Activated CD4-positive, alpha-beta T cell treated with anti-CD3 and anti-CD28 coated beads, Interleukin-2, amount 10 ng/mL, durations not matched to agents 7 days and 5 days (primary cell): ENCODE results near the gene CHID1. TPM values are rescaled to one million over a fixed set of nuclear protein-coding genes. Genes with fewer than 3 reads are reported as not detected.

Source experiments
- CTCF ChIA-PET: fragments of 350-600 bp; sonication (Branson Sonifier 250); formaldehyde crosslinking; loops from one replicate; lab custom pipeline; 2021; ENCODE audit warnings: antibody characterized with exemption; lab: Charles Lee
- POLR2A ChIA-PET: fragments of 350-600 bp; sonication (Branson Sonifier 250); formaldehyde crosslinking; loops from one replicate; lab custom pipeline; 2021; ENCODE audit warnings: antibody characterized with exemption; lab: Charles Lee
- DNase-seq: peaks from one replicate; pipeline ENCODE4 v3.0.0-alpha.2; 2020
- H3K27ac Mint-ChIP-seq: one replicate; pipeline ENCODE4 v1.8.0; 2021; ENCODE audit warnings: mild to moderate bottlenecking, moderate library complexity, mixed read lengths
- H3K27me3 Mint-ChIP-seq: one replicate; pipeline ENCODE4 v1.8.0; 2021; ENCODE audit warnings: mixed read lengths
- H3K36me3 Mint-ChIP-seq: one replicate; pipeline ENCODE4 v1.8.0; 2021; ENCODE audit warnings: low read depth, mixed read lengths
- H3K4me1 Mint-ChIP-seq: one replicate; pipeline ENCODE4 v1.8.0; 2021; ENCODE audit warnings: mixed read lengths
- H3K4me3 Mint-ChIP-seq: one replicate; pipeline ENCODE4 v1.8.0; 2021; ENCODE audit warnings: mild to moderate bottlenecking, moderate library complexity, mixed read lengths
- H3K9me3 Mint-ChIP-seq: one replicate; pipeline ENCODE4 v1.8.0; 2021; ENCODE audit warnings: mixed read lengths
- total RNA-seq, 2 experiments: library from RNA; stranded (reverse); gene quantifications; one replicate each; pipeline ENCODE4 v1.2.3, GENCODE V29; 2021

Gene CHID1
- total RNA-seq, 2 experiments from 2014 or later, result 42.6 to 45.5 TPM

DNA sequence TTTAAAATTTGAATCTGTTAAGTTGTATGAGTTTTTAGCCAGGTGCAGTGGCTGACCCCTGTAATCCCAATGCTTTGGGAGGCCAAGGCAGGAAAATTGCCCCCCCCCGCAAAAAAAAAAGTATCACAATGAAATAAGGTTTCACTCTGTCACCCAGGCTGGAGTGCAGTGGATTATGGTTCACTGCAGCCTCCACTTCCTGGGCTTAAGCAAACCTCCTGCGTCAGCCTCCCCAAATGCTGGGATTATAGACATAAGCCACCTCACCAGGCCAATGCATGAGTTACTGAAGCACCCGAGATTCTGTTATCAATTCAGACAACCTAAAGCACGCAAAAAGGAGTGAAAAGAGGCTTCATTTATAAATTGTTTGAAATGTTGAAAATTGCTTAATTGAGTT lies 2.4 kb upstream of the CHID1 start:
- H3K27ac Mint-ChIP-seq, result no peak overlapping the region
- H3K9me3 Mint-ChIP-seq, result no peaks in the 10 kb centered on the region
- H3K4me1 Mint-ChIP-seq, result peaks cover 22% of the 10 kb centered on the region
- no peaks in the 10 kb centered on the region for H3K27me3 Mint-ChIP-seq
- no peaks in the 10 kb centered on the region for H3K36me3 Mint-ChIP-seq
- POLR2A ChIA-PET, result no interaction called here
- H3K4me3 Mint-ChIP-seq, result no peak overlapping the region
- CTCF ChIA-PET, result interaction anchor here (0.9 to 1.6 kb wide), 3 partner anchors 12 to 70 kb away, joined by 3 read pairs; partner anchors contain the start of genes AP2A2 and TSPAN4
- DNase-seq, result no peak

DNA sequence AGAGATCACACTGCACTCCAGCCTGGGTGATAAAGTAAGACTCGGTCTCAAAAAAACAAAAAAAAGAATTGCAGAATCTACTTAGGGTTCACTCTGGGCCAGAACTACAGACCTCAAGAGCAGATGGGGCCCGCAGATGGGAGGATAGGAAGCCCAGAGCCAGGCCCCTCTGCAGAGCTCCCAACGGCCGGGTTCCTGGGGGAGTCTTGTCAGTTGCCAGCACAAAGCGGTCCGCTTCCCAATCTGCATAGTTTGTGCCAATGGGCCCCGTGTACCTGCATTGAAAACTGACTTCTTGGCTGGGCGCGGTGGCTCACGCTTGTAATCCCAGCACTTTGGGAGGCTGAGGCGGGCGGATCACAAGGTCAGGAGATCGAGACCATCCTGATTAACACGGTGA lies 1.7 kb upstream of the CHID1 start:
- no peaks in the 10 kb centered on the region for H3K36me3 Mint-ChIP-seq
- ChIA-PET CTCF (interaction anchor here (0.9 to 1.6 kb wide), 4 partner anchors 10 to 69 kb away, joined by 3 to 6 read pairs (median 3); partner anchors contain the start of genes AP2A2 and TSPAN4), POLR2A (no interaction called here)
- no peak for DNase-seq
- no peaks in the 10 kb centered on the region for H3K9me3 Mint-ChIP-seq
- H3K27ac Mint-ChIP-seq, result peak overlapping the region; percentile 87
- peaks cover 24% of the 10 kb centered on the region for H3K4me1 Mint-ChIP-seq
- H3K4me3 Mint-ChIP-seq, result peak overlapping the region; percentile 82
- no peaks in the 10 kb centered on the region for H3K27me3 Mint-ChIP-seq

GRCh38 chr11:911890-912219 lies 1.2 kb upstream of the CHID1 start:
- H3K4me3 Mint-ChIP-seq, result peak overlapping the region; percentile 82
- no peaks in the 10 kb centered on the region for H3K36me3 Mint-ChIP-seq
- ChIA-PET POLR2A (no interaction called here), CTCF (interaction anchor here (1.4 to 3.0 kb wide), 3 partner anchors 10 to 69 kb away, joined by 3 to 13 read pairs (median 6); partner anchors contain the start of gene TSPAN4)
- DNase-seq, result no peak
- H3K27me3 Mint-ChIP-seq, result no peaks in the 10 kb centered on the region
- H3K4me1 Mint-ChIP-seq, result peaks cover 24% of the 10 kb centered on the region
- no peaks in the 10 kb centered on the region for H3K9me3 Mint-ChIP-seq
- peak overlapping the region; percentile 87 for H3K27ac Mint-ChIP-seq

DNA sequence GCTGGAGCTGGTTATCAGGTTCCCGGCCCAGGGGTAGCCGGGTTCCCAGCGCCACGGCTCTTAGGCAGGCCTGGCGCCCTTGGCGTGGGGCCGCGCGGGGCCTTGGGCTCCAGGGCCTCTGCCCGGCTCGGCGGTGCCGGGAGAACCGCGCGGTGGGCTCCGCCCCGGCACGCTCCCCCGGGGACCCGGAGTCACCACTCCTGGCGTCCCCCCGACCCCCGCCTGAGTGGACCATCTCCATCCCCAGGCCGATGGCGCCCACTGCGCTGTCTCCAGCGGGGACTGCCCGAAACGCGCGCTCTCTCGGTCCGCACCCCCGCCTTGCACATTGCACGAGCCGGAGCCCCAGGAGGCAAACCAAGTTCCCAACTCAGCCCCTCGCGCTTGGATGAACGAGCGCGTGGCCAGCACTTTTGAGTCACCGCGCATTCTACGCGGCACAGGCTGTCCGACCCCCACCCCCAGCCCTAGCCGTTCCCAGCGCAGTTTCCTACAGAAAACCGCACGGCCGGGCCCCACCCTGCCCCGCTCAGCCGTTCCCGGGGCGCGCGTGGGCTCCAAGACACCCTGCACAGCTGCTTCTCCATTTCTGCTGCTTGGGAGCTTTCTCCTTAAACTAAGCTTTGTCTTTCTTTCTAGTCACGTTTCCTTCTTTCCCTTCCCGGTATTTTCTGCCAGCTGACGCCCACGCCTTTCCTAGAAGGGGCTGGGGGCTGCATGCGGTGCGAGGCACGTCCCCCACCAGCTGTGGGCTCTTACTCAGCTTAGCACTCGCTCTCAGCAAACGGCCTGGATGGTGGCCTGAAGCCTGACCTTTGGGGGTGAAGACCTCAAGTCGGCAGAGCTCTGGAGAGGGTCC lies 650 bp upstream of the CHID1 start:
- no peaks in the 10 kb centered on the region for H3K9me3 Mint-ChIP-seq
- peak; percentile 33 for DNase-seq
- peaks cover 24% of the 10 kb centered on the region for H3K4me1 Mint-ChIP-seq
- no peaks in the 10 kb centered on the region for H3K27me3 Mint-ChIP-seq
- POLR2A ChIA-PET, result no interaction called here
- no peaks in the 10 kb centered on the region for H3K36me3 Mint-ChIP-seq
- CTCF ChIA-PET, result interaction anchor here (0.9 to 3.0 kb wide), 4 partner anchors 11 to 68 kb away, joined by 3 to 13 read pairs (median 5); partner anchors contain the start of gene TSPAN4
- peak overlapping the region; percentile 82 for H3K4me3 Mint-ChIP-seq
- peak overlapping the region; percentile 87 for H3K27ac Mint-ChIP-seq

DNA sequence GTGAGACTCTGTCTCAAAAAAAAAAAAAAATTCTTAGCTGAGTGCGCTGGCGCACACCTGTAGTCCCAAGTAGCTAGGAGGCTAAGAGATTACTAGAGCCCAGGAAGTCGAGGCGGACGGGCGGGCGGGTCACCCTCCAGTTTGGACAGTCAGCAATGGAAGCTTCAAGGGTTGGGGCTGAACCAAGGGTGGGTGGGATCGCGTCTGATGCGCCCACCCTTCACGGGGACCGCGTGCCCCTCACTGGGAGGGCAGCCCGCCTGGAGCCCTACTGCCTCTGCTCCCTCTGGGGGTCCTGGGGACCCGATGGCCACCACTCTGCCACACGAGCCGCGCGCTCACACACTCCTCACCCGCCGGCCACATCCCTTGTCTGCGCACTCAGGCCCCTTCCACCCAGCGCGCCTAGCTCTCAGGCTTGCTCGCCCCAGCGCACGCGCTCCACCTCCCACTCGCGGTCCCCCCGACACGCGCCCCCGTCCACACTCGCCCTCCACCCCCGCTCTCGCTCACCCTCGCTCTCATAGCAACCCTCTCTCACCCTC lies 494 bp downstream of the CHID1 start:
- CTCF ChIA-PET, result interaction anchor here (0.6 to 3.0 kb wide), 3 partner anchors 14 to 141 kb away, joined by 3 to 13 read pairs (median 4); no protein-coding TSS in a partner anchor
- POLR2A ChIA-PET, result no interaction called here
- DNase-seq, result no peak

GRCh38 chr11:909406-909805 lies 1.2 kb downstream of the CHID1 start:
- Mint-ChIP-seq H3K4me3 (peak overlapping the region; percentile 88), H3K27ac (peak overlapping the region; percentile 41), H3K27me3 (no peaks in the 10 kb centered on the region), H3K9me3 (no peaks in the 10 kb centered on the region), H3K4me1 (peaks cover 24% of the 10 kb centered on the region), H3K36me3 (no peaks in the 10 kb centered on the region)
- POLR2A ChIA-PET, result no interaction called here
- no peak for DNase-seq
- CTCF ChIA-PET, result interaction anchor here (0.6 to 3.0 kb wide), 2 partner anchors 15 to 141 kb away, joined by 3 to 13 read pairs; no protein-coding TSS in a partner anchor

More for the DNA sequence above, 494 bp downstream of the CHID1 start:
- Mint-ChIP-seq H3K4me1 (peaks cover 24% of the 10 kb centered on the region), H3K9me3 (no peaks in the 10 kb centered on the region), H3K4me3 (peak overlapping the region; percentile 88), H3K36me3 (no peaks in the 10 kb centered on the region), H3K27ac (peak overlapping the region; percentile 83), H3K27me3 (no peaks in the 10 kb centered on the region)

GRCh38 chr11:908273-908672 lies 2.3 kb downstream of the CHID1 start:
- ChIA-PET POLR2A (no interaction called here), CTCF (no interaction called here)
- H3K9me3 Mint-ChIP-seq, result no peaks in the 10 kb centered on the region
- no peak overlapping the region for H3K27ac Mint-ChIP-seq
- peaks cover 7% of the 10 kb centered on the region for H3K36me3 Mint-ChIP-seq
- no peaks in the 10 kb centered on the region for H3K27me3 Mint-ChIP-seq
- H3K4me3 Mint-ChIP-seq, result no peak overlapping the region
- DNase-seq, result no peak
- H3K4me1 Mint-ChIP-seq, result peaks cover 24% of the 10 kb centered on the region

DNA sequence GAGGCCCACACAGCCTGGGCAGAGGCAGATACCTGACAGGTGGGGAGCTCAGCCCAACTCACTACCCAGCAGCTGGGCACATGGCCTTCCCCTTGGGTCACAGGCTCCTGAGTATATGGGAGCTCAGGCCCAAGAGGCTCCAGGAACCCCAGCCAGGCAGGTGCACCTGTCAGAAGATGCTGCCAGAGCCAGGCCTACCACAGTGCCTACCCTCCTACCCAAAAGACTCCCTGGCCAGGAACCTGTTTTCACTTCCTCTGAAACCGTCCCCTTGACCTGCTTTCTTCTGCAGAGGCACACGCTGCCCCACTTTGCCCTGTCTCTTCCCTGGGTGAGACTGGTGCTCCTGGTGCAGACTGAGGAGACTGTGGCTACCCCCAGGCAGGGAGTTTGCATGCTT lies 2.9 kb downstream of the CHID1 start:
- ChIA-PET POLR2A (no interaction called here), CTCF (interaction anchor here (0.6 kb wide), 1 partner anchor 14 kb away, joined by 6 read pairs; no protein-coding TSS in a partner anchor)
- peaks cover 24% of the 10 kb centered on the region for H3K4me1 Mint-ChIP-seq
- H3K36me3 Mint-ChIP-seq, result peaks cover 7% of the 10 kb centered on the region
- no peak for DNase-seq
- H3K4me3 Mint-ChIP-seq, result no peak overlapping the region
- no peaks in the 10 kb centered on the region for H3K9me3 Mint-ChIP-seq
- no peaks in the 10 kb centered on the region for H3K27me3 Mint-ChIP-seq
- H3K27ac Mint-ChIP-seq, result no peak overlapping the region

- DNase-seq, result no peak
- Mint-ChIP-seq H3K27me3 (no peaks in the 10 kb centered on the region), H3K4me1 (peaks cover 19% of the 10 kb centered on the region), H3K27ac (no peak overlapping the region), H3K9me3 (no peaks in the 10 kb centered on the region), H3K36me3 (peaks cover 12% of the 10 kb centered on the region), H3K4me3 (no peak overlapping the region)
- CTCF ChIA-PET, result interaction anchor here (1.0 to 1.3 kb wide), 2 partner anchors 19 to 110 kb away, joined by 3 read pairs; no protein-coding TSS in a partner anchor
- POLR2A ChIA-PET, result no interaction called here
Measured at GRCh38 chr11:905952-906351, 4.7 kb downstream of the CHID1 start.

- Mint-ChIP-seq H3K4me1 (peaks cover 11% of the 10 kb centered on the region), H3K27ac (no peak overlapping the region), H3K4me3 (no peak overlapping the region), H3K36me3 (peaks cover 15% of the 10 kb centered on the region), H3K27me3 (no peaks in the 10 kb centered on the region), H3K9me3 (no peaks in the 10 kb centered on the region)
- ChIA-PET CTCF (no interaction called here), POLR2A (no interaction called here)
- no peak for DNase-seq
Measured at GRCh38 chr11:904380-904779, 6.2 kb downstream of the CHID1 start.

GRCh38 chr11:901452-902061 lies 9.1 kb downstream of the CHID1 start:
- no peak overlapping the region for H3K4me3 Mint-ChIP-seq
- H3K27ac Mint-ChIP-seq, result no peak overlapping the region
- no peaks in the 10 kb centered on the region for H3K27me3 Mint-ChIP-seq
- H3K4me1 Mint-ChIP-seq, result no peaks in the 10 kb centered on the region
- DNase-seq, result no peak
- CTCF ChIA-PET, result interaction anchor here (1.4 kb wide), 1 partner anchor 17 kb away, joined by 3 read pairs; no protein-coding TSS in a partner anchor
- peaks cover 15% of the 10 kb centered on the region for H3K36me3 Mint-ChIP-seq
- H3K9me3 Mint-ChIP-seq, result no peaks in the 10 kb centered on the region
- POLR2A ChIA-PET, result no interaction called here

GRCh38 chr11:900545-900944 lies 10.1 kb downstream of the CHID1 start:
- H3K9me3 Mint-ChIP-seq, result no peaks in the 10 kb centered on the region
- no peak overlapping the region for H3K27ac Mint-ChIP-seq
- no peaks in the 10 kb centered on the region for H3K27me3 Mint-ChIP-seq
- peaks cover 15% of the 10 kb centered on the region for H3K36me3 Mint-ChIP-seq
- H3K4me3 Mint-ChIP-seq, result no peak overlapping the region
- ChIA-PET CTCF (interaction anchor here (1.4 kb wide), 1 partner anchor 16 kb away, joined by 3 read pairs; no protein-coding TSS in a partner anchor), POLR2A (no interaction called here)
- H3K4me1 Mint-ChIP-seq, result no peaks in the 10 kb centered on the region
- no peak for DNase-seq
